HuH-7 (cell line): ENCODE measurements around the gene PHPT1.
"Not testable (repeated sequence)": the region's sequence is repeated elsewhere in the genome, so short reads cannot be mapped to it uniquely, and the experiment has no call there.

Source experiments
- DNase-seq: peaks from one replicate; pipeline ENCODE4 v3.0.0; 2011; ENCODE audit warnings: low spot score

PHPT1 gene

DNA sequence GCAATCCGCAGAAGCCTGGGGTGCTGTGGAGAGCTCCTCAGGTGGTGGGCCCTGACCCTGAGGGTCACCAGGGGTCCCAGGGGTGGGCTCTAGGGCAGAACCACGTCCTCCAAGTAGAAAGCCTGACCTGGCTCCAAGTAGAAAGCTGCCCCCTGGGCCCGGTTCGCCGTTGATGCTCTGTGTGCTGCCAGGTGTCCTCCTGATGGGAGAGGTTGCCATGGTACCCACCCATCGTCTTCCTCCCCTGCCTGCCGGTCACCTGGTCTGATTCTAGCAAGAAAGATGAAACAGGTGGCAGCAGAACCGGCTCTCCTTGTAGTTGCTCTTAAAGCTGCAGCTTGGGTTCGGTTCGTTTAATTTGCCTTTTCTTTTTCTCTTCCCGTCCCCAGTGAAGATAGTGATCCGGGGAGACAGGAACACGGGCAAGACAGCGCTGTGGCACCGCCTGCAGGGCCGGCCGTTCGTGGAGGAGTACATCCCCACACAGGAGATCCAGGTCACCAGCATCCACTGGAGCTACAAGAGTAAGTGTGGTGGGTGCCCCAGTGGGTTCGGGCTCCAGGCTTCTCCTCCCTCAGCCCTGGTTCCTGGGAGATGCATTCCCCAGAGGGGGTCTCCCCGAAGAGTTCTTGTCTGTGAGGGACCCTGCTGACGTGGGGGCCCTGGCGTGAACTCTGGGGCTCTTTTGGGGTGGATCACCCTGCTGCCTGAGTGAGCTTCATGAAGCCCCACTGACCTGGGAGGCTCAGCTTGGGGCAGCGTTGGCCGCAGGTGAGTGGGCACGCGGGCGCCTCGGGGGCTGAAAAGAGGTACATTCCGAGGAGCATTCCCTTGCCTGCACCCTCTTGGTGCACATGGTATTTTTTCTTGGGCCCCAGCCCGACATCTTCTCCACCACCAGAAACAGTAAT lies 25.8 kb upstream of the PHPT1 start:
- DNase-seq: no peak

DNA sequence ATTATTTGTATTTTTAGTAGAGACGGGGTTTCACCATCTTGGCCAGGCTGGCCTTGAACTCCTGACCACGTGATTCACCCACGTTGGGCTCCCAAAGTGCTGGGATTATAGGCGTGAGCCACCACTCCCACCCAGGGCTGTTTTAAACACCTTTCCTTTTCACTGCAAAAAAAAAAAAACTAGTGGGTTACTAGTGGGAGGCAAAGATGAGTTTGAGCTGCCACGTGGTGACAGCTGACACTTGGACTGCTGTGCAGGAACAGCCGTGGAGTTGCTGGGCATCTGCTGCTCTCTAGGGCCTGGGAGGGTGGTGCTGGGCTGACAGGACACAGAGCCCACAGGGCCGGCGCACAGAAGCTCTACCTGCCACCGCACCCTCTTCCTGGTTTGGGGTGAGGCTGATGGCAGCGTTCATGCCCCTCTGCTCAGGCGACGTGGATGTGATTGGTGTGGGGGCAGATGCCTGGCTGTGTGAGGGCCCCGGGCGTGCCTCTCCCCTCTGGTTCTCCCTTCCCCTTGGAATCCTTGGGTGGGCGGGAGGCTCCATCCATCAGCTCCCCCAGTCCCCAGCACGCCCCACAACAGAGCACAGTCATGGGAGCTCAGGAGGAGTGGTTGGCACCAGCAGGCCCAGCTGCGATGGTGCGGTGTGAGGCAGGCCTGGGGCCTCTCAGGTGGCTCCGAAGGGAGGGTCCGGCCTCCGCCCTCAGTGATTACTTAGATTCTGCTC lies 24.5 kb upstream of the PHPT1 start:
- no peak for DNase-seq

DNA sequence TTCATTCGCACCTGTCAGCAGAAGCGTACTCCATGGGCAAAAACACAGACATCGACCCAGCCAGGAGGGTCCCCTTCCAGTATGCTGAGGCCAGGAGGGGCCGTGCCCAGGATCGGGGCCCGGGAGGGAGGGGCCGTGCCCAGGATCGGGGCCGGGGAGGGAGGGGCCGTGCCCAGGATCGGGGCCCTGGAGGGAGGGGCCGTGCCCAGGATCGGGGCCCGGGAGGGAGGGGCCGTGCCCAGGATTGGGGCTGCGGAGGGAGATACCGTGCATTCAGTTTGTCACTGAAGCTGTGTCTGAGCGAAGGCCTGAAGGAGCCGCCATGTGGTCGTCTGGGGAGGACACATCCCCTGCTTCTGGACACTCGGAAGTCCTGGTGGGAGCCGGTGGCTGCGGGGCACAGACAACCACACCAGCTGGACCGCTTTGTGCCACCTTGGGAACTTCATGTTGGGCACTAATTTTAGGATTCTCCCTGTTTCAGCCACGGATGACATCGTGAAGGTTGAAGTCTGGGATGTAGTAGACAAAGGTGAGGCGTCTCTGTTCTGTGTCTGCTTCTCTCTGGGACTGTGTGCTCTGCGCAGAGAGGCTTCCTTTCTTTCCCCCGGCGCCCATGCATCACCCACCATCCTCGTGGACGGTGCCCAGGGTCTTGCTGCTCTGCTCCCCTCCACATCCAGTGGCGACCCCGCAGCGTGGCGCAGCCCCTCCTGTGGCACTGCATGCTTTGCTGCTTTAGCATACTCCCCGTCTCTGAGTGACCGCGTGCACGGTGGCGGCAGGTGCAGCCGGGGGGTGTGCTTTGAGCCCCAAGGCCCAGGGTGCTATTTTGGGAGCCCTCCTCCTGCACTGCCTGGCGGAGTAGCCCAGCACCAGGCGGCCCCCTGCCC lies 23.7 kb upstream of the PHPT1 start:
- DNase-seq: no peak

DNA sequence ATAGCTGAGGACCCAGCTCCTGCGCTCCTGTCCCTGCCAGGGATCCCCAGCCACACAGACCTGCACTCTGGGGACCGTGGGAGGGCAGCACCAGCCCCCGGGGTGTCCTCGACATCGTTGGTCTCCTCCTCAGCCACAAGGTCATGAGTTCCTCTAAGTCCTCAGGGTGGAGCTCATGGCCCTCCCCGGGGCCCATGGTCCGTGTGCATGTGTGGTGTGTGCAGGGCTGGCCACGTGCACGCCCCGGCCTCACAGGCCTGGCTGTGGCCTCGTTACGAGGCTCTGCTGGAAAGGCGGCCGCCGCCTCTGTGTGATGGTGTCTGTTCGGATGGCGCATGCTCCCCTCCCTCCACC lies 23.0 kb upstream of the PHPT1 start:
- no peak for DNase-seq

DNA sequence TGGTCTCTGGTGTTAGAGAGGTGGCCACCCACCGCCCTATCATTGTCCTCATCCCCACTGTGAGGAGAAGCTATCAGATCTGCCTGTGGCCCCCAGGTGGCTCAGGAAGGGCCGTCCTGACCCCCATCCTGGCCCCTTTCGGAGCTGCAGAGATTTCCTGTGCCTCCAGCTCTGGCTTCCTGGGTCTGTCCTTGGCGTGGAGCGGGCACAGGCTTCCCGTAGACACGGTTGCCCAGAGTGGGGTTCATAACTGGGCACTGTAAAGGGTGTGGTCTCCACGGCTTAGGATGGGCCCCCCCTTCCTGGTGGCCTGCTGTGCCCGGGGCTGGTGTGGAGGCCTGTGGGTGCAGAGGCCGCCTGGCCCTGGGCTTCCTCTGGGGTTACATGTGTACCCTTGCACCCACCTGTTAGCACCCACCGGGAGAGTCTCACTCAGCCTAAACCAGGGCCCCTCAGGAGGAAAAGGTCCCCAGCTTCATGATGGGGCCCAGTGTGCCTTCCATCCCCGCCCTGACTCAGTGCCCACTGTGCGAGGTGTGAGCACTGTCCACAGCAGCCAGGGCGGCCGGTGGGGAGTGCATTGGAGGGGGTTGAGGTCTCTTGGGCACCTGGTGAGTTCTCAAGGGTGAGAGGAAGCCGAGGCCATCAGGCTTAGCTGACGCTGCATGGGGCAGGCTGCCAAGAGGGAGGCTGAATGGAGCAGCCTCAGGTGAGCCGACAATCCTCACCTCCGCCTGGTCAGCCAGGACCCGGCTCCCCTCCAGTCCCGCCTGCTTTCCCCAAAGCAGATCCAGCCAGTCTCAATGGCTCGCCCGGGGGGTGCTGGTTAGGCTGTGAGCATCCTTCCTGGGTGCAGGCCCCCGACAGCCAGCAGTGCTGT lies 22.3 kb upstream of the PHPT1 start:
- no peak for DNase-seq

DNA sequence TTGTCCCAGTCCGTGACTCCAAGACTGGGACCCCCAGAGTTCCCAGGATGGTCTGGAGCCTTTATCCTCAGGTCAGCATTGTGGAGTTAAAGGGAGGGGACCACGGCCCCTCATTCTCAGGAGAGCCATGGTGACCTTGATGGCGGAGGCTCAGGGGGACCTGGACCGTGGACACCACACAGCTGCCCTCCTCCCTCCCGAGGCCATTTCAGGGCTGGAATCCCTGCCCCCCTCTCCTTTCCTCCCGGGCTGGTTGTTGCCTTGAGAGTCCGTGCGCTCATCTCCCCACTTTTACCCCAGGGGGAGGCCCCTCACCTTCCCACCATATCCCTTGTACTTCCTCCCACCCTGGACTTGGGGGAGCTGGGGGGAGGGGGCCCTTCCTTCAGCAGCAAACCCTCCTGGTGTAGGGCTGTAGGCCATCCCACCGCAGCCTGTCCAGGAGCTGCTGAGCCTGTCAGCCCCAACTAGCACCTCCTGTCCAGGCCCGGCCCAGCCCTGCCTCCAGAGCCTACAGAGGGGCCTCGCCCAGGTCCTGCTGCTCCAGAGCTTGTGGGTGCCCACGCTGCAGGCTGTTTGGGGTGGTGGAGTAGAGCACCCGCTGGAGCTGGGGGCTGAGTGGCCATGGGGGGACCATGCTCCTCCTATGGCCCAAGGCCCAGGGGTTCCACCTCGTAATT lies 21.3 kb upstream of the PHPT1 start:
- no peak for DNase-seq

DNA sequence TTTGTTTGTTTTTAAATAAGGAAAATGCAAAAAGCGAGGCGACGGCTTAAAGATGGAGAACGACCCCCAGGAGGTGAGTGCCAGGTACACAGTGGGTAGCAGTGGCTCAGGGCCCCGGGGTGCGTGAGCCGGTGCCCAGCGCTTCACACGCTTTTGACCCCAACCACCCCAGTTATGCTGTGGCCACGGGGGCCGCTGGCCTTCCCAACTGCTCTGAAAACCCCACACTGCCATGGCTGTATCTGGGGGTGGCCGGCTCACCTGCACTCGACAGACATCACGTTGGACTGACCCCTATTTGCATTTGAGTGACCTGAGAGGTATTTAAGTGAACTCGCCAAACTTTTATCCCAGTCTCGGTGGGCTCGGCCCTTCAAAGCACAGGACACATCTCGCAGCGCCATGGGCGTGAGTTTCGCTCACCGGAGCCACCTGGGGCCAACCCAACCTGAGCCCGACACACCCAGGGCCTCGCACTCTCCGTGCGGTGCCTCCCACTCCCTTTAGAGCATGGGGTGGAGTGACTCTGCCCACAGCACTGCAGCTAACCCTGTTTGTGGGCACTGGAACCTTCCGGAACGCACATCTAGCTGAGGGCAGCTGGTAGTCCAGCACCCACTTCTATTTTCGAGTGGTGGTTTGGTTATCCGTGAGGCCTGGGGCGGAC lies 20.6 kb upstream of the PHPT1 start:
- no peak for DNase-seq

DNA sequence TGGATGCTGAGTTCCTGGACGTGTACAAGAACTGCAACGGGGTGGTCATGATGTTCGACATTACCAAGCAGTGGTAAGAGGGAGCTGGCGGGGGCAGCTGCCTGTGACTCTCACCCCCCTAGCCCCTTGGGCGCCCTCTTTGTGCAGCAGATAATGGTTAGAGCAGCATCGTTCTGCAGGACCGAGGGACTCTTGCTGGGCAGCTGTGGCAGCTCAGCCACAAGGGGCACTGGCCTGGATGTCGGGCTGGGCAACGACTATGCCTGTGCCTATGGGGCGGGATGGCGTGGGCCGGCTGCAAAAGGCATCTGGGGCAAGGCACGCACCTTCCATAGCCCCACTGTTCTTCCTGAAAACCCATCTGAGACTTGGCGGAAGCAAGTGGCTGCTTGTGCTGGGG lies 19.8 kb upstream of the PHPT1 start:
- no peak for DNase-seq

DNA sequence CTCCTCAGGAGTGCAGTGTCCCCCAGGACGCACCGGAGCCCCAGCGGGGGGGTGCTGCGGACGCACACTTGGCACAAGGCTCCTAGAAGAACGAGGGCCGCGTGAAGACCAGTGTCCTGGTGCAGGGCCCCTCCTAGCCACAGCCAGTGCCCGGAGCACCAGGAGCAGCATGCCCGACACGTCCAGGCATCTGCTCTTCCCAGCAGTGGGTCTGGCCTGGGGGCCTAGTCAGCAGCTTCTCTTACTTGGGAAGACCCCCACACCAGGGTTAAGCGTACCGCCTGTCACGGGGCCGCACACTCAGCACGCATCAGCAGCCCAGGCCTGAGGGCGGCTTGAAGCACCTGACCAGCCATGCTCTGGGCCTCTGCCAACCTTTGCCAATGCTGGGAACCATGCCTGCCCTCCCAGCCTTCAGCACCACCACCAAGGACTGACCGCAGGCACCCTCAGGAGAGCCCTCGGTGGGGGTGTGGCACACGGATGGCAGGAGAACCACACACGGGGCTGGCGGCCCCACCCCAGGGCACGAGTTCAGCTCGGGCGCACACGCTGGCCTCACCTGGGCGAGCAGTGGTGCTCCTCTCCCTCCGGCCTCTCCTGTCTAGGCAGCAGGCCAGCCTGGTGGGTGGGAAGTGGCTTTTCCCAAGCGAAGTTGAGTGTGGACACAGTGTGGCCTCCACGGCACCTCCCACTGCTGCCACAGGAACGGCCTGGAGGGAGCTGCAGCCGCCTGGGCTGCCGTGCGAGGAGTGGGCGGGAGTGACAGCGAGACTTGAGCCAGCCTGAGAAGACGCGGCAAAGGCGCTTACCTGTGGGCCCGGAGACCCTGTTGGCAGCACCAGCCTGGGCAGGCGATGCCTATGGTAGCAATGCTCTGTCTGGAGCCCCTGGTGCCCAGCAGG lies 19.0 kb upstream of the PHPT1 start:
- no peak for DNase-seq

DNA sequence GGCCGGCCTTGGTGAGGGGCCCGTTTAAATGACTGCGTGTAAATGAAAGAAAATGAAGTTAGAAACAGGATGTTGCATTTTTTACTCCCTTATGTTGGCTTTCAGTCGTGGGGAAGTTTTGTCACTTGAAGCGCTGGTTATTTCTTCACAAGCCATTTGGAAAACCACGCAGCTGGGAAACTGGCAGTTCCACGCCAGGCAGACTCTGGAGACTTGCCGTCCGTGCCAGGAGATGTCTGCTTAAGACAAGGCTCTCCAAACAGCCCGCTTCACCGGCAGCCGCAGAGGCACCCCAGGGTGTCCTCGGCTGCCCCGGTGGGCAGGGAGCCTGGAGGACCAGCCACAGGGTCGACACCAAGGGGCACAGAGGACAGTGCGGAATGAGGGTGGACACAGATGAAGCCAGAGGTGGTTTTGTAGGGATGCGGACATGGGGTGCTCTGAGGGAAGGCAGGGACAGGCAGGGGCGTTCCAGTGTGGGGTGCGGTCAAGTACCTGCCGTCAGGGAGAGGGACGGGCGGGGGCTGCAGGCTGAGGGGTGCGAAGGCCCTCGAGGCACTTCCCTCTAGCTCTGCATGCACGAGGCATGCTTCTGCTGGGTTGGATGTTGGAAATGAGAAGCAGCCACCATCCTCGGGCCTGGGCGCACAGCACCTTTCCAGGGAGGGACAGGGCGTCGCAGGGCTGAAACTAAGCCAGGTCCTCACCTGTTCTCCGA lies 18.0 kb upstream of the PHPT1 start:
- no peak for DNase-seq

DNA sequence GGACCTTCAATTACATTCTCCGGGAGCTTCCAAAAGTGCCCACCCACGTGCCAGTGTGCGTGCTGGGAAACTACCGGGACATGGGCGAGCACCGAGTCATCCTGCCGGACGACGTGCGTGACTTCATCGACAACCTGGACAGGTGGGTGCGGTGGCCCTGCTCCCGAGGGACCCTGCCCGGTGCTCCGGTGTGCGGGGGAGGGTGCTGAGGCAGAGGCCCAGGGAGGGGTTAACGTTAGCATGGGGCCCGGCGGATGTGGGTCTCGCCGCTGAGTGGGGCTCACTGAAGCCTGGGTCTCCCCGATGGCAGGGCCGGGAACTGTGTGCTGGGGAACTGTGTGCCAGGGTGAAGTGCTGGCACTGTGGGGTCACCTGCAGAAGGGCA lies 17.5 kb upstream of the PHPT1 start:
- DNase-seq: no peak

DNA sequence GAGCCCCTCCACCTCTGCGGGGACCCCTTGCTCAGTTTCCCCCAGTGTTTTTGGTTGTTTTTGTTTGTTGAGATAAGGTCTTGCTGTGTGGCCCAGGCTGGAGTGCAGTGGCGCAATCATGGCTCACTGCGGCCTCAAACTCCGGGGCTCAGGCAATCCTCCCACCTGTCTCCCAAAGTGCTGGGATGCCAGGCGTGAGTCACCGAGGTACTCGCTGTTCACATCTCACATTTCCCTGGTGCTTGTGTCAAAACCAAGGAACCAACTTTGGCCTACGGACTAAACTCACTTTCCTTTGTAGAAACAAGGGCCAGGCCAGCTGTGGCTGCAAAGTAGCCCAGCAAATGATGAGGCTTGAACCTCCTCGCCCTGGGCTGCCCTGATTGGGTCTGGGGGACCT lies 16.6 kb upstream of the PHPT1 start:
- DNase-seq: no peak

DNA sequence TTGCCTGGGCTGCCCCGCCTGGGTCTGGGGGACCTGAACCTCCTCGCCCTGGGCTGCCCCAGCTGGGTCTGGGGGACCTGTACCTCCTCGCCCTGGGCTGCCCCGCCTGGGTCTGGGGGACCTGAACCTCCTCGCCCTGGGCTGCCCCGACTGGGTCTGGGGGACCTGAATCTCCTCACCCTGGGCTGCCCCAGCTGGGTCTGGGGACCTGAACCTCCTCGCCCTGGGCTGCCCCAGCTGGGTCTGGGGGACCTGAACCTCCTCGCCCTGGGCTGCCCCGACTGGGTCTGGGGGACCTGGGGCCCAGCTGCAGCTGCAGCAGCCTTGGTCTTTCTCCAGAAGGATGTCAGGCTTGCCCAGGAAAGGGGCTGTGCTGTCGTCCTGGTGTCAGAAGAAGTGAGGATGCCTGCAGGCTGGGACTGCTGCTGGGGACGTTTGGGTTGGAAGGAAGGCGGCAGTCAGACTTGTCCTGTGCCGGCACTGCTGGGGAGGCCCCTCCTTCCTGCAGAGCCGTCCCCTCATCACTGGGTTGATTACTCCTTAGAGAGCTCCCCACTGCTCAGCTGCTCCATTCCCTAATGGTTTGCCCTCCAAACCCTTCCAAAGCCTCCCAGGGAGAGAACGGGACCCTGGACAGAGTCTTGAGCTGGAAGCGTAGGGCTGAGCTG lies 15.7 kb upstream of the PHPT1 start:
- not testable (repeated sequence) for DNase-seq

DNA sequence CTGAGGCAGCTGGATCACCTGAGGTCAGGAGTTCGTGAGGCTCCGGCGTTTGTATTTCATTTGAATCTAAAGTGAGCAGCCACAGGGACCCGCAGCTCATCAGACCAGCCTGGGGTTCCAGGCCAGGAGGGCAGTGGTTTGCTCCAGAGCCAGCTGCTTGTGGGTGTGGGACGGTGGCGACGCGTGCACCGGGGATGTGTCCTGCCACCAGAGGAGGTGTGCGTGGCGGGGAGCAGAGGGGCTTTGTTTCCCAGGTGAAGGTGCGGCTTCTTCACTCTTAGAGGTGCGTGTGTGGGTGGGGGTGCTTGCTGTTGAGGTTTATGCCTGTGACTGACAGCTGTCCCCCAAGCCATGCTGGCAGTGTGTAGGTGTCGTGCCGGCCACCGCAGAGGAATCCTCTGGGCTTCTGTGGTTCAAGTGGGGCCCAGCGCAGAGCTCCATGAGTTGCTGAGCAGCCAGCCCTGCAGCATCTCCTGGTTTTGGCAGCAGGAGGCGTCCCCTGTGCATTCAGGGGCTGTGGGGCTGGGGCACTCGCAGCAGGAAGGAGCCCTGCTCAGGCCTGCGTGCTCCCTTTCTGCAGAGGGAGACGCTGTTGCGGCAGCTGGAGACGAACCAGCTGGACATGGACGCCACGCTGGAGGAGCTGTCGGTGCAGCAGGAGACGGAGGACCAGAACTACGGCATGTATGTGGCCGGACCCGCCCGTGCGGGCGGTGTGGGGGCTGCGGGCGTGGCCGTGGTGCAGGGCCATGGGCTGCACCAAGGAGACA lies 13.9 kb upstream of the PHPT1 start:
- no peak for DNase-seq

DNA sequence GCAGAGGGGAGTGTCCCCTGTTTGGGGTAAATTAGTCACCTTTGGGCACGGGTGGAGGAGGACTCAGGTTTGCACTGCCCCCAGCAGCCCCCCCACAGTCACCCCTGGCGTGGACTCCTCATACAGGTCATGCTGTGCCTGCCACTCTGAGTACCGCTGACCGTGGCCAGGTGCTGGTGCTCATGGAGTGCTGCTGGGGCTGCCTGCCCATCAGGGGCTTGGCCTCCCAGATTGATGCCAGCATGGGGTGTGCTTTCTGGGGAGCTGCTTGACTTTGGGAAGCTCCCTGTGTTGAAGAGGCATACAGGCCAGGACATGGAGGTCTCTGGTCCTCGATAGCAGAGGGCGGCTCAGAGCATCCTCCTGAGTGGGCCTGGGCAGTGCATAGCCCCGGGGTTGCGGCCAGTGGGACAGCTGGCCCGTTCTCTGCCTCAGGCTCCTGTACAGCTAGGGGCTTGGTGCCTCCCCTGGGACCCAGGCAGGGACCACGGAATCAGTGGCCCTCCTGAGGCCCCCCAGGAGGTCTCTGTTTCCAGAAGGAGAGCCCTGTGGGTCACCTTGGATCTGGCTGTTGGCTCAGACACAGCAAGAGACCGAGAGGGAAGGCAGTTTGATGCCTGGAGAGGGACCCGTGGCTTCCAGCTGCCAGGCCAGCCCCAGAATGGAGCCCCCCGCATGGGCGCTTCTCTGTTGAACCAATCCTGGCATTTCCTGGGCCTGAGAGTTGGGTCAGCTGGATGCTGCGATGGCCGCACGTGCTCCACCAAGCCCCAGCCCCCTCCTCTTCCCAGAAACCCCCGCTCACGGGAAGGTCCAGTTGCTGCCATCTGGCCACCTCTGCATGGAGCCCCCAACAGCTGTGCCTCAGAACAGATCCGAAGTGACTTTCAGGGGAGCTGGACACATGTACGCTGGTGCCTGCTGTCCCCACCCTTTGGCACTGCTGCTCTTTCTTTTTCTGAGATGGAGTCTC lies 13.0 kb upstream of the PHPT1 start:
- DNase-seq: no peak
